Subcutaneous adipose tissue (tissue), 4 donors: ENCODE data around the gene KRTAP12-3. TPM values are rescaled to one million over a fixed set of nuclear protein-coding genes. Genes with fewer than 3 reads are reported as not detected.
"Not testable (repeated sequence)": the region's sequence is repeated elsewhere in the genome, so short reads cannot be mapped to it uniquely, and the experiment has no call there.

Experiments used
- total RNA-seq, 4 donors: library from RNA; depleted of rRNA; stranded (reverse); fragments of >200 nt; gene quantifications; one replicate each; pipeline ENCODE4 v1.1.0, GENCODE V29; 2016
- TF ChIP-seq, protein P1 (sequence below): fragments of 450-650 bp; IDR thresholded peaks from one replicate; pipeline ENCODE4 v1.5.1; 2016; ENCODE audit warnings: low read depth, mild to moderate bottlenecking, control low read depth, antibody characterized with exemption, moderate library complexity

Gene KRTAP12-3
- total RNA-seq, 4 donors from 2014 or later = not detected

DNA sequence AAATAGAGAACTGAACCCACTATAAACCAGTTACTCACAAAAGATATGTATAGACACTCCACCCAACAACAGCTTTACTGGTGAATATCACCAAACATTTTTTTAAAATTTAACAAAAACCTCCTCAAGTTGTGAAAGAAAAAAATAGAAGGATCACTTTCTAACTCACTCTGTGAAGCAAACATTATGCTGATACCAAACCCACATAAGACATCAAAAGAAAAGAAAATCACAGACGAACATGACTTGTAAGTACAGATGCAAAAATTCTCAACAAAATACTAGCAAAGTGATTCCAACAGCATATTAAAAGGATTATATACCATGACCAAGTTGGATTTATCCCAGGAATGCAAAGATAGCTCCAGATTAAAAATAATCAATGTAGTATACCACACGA lies 34.0 kb downstream of the KRTAP12-3 start:
- TF ChIP-seq, protein P1, sequence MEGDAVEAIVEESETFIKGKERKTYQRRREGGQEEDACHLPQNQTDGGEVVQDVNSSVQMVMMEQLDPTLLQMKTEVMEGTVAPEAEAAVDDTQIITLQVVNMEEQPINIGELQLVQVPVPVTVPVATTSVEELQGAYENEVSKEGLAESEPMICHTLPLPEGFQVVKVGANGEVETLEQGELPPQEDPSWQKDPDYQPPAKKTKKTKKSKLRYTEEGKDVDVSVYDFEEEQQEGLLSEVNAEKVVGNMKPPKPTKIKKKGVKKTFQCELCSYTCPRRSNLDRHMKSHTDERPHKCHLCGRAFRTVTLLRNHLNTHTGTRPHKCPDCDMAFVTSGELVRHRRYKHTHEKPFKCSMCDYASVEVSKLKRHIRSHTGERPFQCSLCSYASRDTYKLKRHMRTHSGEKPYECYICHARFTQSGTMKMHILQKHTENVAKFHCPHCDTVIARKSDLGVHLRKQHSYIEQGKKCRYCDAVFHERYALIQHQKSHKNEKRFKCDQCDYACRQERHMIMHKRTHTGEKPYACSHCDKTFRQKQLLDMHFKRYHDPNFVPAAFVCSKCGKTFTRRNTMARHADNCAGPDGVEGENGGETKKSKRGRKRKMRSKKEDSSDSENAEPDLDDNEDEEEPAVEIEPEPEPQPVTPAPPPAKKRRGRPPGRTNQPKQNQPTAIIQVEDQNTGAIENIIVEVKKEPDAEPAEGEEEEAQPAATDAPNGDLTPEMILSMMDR = no peak

DNA sequence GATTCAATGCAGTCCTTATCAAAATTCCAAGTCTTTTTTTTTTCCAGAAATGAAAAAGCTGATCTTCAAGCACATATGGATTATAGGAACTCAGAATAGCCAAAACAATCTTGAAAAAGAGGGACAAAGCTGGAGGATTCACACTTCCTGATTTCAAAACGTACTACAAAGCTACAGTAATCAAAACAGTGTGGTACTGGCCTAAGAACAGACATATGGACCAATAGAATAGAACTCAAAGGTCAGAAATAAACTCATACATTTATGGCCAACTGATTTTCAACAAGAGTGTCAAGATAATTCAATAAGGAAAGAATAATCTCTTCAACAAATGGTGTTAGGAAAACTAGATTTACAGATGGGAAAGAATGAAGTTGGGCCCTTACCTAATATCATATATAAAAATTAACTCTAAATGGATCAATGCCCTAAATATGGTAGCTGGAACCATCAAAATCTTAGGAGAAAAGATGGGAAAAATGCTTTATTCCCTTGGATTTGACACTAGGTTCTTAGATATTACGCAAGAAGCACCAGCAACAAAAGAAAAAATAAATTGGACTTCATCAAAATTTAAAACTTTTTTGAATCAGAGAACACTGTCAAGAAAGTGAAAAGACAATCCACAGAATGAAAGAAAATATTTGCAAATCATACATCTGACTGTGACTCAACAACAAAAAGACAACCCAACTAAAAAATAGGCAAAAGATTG lies 35.2 kb downstream of the KRTAP12-3 start:
- TF ChIP-seq, protein P1 = no peak

DNA sequence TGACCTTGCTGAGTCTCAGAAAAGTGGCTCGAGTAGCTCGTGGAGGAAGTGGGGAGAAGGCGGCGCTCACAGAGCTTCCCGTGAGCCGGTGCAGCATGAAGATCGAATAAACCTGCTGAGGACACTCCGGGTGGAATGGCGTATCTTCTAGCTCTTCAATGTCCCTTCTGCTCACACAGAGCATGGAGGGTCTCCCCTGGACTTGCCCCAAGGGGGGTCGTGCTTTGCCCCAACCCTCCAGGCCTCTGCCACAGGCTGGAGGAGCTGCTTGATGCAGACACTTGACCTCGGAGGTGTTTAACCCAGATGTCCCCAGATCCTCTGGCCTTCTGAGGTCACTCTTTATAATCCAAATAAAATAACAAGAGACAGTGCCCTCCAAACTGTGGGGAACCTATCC lies 37.0 kb downstream of the KRTAP12-3 start:
- TF ChIP-seq, protein P1 = no peak

DNA sequence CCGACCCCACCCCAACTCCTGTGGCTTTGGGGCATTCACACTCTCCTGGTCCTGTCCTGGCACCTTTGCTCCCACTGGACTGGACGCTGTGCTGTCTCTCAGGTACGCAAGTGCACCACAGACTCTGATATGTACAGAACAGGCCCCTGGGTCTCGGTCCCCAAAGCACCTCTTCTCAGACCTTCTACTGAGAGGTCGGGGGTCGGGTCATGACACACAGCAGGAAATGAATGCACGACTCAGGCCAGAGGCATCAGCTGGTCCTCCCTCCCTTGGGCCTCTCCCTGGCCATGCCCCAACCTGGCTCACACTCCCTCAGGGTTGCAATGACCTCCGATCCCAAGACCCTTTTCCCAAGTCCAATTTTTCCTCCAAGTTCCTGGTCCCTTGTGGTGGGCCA lies 37.5 kb downstream of the KRTAP12-3 start:
- TF ChIP-seq, protein P1 = no peak

DNA sequence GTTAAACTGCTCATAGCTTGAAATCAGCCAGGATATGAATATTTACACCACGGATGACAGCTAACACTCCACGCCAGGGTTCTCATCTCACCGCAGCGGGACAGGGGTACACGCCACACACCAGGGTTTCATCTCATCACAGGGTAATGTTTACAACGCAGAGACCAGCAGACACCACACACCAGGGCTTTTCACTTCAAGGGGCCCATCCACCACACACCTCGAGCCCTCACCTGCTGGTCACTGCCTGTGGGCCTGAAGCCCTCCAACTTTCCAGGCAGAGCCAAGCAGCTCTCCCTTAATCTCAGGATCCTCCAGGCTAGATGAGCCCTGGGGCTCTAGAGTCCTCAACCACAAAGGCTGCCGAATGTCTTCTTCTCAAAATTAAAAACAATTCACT lies 37.9 kb downstream of the KRTAP12-3 start:
- TF ChIP-seq, protein P1 = no peak

DNA sequence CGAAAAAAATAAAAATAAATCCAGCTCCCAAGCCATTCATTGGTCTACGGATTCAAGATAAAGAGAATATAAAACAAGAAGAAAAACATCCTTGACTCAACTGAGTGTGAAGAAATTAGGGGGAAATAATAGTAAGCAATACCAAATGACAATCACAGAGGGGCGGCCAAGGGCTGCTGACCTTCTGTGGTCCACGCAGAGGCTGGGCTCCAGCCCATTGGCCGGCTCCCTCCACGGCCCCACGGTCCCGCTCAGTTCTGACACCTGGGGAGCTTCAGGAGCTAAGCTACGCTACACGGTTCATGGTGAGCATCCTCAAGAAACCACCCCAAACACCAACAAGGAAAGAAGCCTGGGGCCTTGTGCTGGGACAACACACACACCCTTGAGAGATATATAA lies 38.8 kb downstream of the KRTAP12-3 start:
- TF ChIP-seq, protein P1 = no peak

DNA sequence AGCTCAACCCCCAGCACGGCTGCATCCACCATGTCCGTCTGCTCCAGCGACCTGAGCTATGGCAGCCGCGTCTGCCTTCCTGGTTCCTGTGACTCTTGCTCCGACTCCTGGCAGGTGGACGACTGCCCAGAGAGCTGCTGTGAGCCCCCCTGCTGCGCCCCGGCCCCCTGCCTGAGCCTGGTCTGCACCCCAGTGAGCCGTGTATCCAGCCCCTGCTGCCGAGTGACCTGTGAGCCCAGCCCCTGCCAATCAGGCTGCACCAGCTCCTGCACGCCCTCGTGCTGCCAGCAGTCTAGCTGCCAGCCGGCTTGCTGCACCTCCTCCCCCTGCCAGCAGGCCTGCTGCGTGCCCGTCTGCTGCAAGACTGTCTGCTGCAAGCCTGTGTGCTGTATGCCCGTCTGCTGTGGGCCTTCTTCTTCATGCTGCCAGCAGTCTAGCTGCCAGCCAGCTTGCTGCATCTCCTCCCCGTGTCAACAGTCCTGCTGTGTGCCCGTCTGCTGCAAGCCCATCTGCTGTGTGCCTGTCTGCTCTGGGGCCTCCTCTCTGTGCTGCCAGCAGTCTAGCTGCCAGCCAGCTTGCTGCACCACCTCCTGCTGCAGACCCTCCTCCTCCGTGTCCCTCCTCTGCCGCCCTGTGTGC lies 39.6 kb downstream of the KRTAP12-3 start, which contains the start of gene KRTAP10-12:
Gene KRTAP10-12, plus strand, starts transcription at position 1 of the 639 bp plus-strand sequence. Its CDS starts 30 bp downstream, at position 31.
- TF ChIP-seq, protein P1 = not testable (repeated sequence)
